ENCODE measurements around the gene MKI67. TPM values are rescaled to one million over a fixed set of nuclear protein-coding genes. Genes with fewer than 3 reads are reported as not detected.

Gene MKI67
- total RNA-seq, 1 donor: 2.5 TPM

DNA sequence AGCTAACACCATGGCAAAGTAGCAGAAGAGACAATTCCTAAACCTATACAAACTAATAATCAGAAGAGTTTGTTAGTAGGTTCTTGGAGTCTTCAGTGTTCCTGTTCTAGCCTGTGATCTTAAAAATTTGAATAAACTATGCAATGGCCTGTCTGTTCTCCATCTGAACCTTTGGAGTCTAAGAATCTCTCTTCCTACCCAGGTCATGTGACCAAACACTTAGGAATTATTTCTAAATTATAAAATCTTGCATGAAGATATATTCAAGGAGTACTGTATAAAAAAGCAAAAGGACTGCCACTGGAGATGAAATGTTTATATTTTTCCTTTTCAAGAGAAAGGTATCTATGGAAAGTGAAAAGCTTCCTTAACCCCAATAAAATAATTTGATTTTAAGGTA, 2.4 kb downstream of the MKI67 start:
- TF ChIP-seq, protein P1, sequence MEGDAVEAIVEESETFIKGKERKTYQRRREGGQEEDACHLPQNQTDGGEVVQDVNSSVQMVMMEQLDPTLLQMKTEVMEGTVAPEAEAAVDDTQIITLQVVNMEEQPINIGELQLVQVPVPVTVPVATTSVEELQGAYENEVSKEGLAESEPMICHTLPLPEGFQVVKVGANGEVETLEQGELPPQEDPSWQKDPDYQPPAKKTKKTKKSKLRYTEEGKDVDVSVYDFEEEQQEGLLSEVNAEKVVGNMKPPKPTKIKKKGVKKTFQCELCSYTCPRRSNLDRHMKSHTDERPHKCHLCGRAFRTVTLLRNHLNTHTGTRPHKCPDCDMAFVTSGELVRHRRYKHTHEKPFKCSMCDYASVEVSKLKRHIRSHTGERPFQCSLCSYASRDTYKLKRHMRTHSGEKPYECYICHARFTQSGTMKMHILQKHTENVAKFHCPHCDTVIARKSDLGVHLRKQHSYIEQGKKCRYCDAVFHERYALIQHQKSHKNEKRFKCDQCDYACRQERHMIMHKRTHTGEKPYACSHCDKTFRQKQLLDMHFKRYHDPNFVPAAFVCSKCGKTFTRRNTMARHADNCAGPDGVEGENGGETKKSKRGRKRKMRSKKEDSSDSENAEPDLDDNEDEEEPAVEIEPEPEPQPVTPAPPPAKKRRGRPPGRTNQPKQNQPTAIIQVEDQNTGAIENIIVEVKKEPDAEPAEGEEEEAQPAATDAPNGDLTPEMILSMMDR (IDR thresholded peaks at IDR 0.05; ENCODE audit: extremely low read depth, low read depth, low read length): no peak
- Histone ChIP-seq H3K9me3 (ENCODE audit: low read depth, low read length) (no peaks in the 10 kb centered on the region), H2AFZ (ENCODE audit: low read length) (peak overlapping the region; percentile 61), H3K4me1 (ENCODE audit: insufficient read depth, low read length) (peaks cover 21% of the 10 kb centered on the region), H3K27me3 (ENCODE audit: insufficient read depth, low read length) (no peaks in the 10 kb centered on the region), H3K36me3 (ENCODE audit: insufficient read depth, low read length) (peaks cover 5% of the 10 kb centered on the region), H4K20me1 (ENCODE audit: insufficient read depth, low read length) (no peaks in the 10 kb centered on the region), H3K79me2 (ENCODE audit: insufficient read depth, low read length) (peaks cover 65% of the 10 kb centered on the region), H3K4me2 (ENCODE audit: insufficient read depth, low read length) (peak overlapping the region; percentile 76), H3K4me3 (ENCODE audit: insufficient read depth, low read length) (peak overlapping the region; percentile 85), H3K27ac (ENCODE audit: low read depth, low read length) (no peak overlapping the region)
- no peak for DNase-seq (ENCODE audit: insufficient read length, low spot score, missing footprints)

DNA sequence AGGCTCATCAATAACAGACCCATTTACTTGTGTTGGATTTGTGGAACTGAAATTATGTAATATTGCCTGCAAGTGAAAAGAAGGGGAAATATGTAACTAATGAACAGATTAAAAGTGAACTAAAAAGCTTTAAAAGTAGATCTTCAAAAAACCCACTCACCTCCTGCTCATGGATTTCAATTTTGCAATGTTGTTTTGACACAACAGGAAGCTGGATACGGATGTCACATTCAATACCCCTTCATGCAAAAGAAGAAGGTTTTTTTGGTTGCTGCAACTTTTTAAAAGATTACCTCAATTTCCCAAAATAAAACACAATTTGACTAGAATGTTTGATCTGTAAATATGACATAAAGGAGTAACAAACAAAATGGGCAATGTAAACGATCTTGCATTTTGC, 3.3 kb downstream of the MKI67 start:
- Histone ChIP-seq H3K27me3 (ENCODE audit: insufficient read depth, low read length) (no peaks in the 10 kb centered on the region), H3K4me3 (ENCODE audit: insufficient read depth, low read length) (no peak overlapping the region), H3K79me2 (ENCODE audit: insufficient read depth, low read length) (peaks cover 71% of the 10 kb centered on the region), H3K36me3 (ENCODE audit: insufficient read depth, low read length) (peaks cover 5% of the 10 kb centered on the region), H4K20me1 (ENCODE audit: insufficient read depth, low read length) (no peaks in the 10 kb centered on the region), H3K4me1 (ENCODE audit: insufficient read depth, low read length) (peaks cover 21% of the 10 kb centered on the region), H3K4me2 (ENCODE audit: insufficient read depth, low read length) (no peak overlapping the region), H2AFZ (ENCODE audit: low read length) (peak overlapping the region; percentile 55), H3K27ac (ENCODE audit: low read depth, low read length) (no peak overlapping the region), H3K9me3 (ENCODE audit: low read depth, low read length) (no peaks in the 10 kb centered on the region)
- TF ChIP-seq, protein P1 (IDR thresholded peaks at IDR 0.05; ENCODE audit: extremely low read depth, low read depth, low read length): no peak
- DNase-seq (ENCODE audit: insufficient read length, low spot score, missing footprints): no peak

DNA sequence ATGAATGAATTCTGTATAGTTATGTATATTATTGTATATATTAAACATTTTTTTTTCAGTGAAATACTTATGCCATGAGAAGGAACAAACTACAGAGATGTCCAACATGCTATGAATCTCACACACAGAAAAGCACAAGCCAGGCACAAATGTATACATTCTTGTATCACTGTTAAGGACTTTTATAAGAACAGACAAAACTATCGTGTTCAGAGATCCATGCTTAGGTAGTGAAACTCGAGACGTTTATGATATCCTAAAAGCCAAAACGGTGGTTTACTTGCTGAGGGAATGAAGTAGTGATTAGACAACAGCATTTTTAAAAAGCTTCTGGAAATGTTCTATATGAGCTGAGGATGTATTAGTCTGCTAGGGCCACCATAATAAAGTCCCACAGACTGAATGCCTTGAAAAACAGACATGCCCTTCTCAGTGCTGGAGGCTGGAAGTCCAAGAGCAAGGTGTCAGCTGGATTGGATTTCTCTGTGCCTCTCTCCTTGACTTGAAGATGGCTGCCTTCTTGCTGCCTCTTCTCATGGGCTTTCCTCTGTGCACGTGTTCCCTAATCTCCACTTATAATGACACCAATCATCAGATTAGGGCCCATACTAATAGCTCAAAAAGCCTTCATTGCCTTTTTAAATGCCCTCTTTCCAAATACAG, 4.3 kb downstream of the MKI67 start:
- Histone ChIP-seq H3K4me3 (ENCODE audit: insufficient read depth, low read length) (no peak overlapping the region), H3K27me3 (ENCODE audit: insufficient read depth, low read length) (no peaks in the 10 kb centered on the region), H3K79me2 (ENCODE audit: insufficient read depth, low read length) (peaks cover 78% of the 10 kb centered on the region), H3K9me3 (ENCODE audit: low read depth, low read length) (no peaks in the 10 kb centered on the region), H2AFZ (ENCODE audit: low read length) (peak overlapping the region; percentile 88), H3K36me3 (ENCODE audit: insufficient read depth, low read length) (peaks cover 5% of the 10 kb centered on the region), H3K4me1 (ENCODE audit: insufficient read depth, low read length) (peaks cover 21% of the 10 kb centered on the region), H4K20me1 (ENCODE audit: insufficient read depth, low read length) (no peaks in the 10 kb centered on the region), H3K27ac (ENCODE audit: low read depth, low read length) (no peak overlapping the region), H3K4me2 (ENCODE audit: insufficient read depth, low read length) (no peak overlapping the region)
- no peak for DNase-seq (ENCODE audit: insufficient read length, low spot score, missing footprints)
- TF ChIP-seq, protein P1 (IDR thresholded peaks at IDR 0.05; ENCODE audit: extremely low read depth, low read depth, low read length): no peak

DNA sequence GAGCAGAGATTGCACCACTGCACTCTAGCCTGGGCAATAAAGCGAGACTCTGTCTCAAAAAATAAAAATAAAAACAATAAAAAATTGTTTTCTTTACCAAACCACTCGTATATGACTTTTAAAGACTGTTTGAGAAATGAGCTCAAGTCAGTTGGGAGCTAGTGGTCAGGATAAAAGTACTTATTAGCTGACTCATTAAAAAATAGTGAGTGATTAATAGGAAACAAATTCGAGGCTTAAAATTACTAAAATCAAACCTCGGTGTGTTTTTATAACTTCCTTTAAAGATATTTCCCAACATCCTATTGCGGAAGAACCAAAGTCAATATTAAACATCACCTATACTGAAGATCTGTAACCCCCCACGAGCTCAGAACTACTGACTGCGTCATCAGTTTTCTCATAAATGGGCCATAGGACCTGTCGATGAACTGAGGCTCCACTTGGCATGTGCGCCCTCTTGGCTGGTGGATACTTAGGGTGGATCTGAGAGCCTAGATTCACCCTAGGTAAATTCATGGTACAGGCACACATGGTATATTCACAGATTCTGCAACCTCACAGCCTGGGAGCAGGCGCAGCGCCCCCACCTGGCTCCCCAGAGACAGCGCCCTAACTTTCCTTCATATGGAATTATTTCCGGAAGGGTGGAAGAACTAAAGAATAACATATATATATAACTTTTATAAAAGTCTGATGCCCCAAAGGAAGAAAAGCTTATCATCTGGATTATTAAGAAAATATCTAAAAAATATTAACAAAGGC, 9.2 kb downstream of the MKI67 start:
- H3K4me1 ChIP-seq (ENCODE audit: insufficient read depth, low read length): peaks cover 3% of the 10 kb centered on the region
- DNase-seq (ENCODE audit: insufficient read length, low spot score, missing footprints): no peak
- H3K4me2 ChIP-seq (ENCODE audit: insufficient read depth, low read length): no peak overlapping the region
- H3K27ac ChIP-seq (ENCODE audit: low read depth, low read length): no peak overlapping the region
- no peaks in the 10 kb centered on the region for H4K20me1 ChIP-seq (ENCODE audit: insufficient read depth, low read length)
- TF ChIP-seq, protein P1 (IDR thresholded peaks at IDR 0.05; ENCODE audit: extremely low read depth, low read depth, low read length): peak; percentile 31
- no peak overlapping the region for H2AFZ ChIP-seq (ENCODE audit: low read length)
- no peak overlapping the region for H3K4me3 ChIP-seq (ENCODE audit: insufficient read depth, low read length)
- peaks cover 38% of the 10 kb centered on the region for H3K36me3 ChIP-seq (ENCODE audit: insufficient read depth, low read length)
- peaks cover 41% of the 10 kb centered on the region for H3K79me2 ChIP-seq (ENCODE audit: insufficient read depth, low read length)
- H3K27me3 ChIP-seq (ENCODE audit: insufficient read depth, low read length): no peaks in the 10 kb centered on the region
- H3K9me3 ChIP-seq (ENCODE audit: low read depth, low read length): no peaks in the 10 kb centered on the region

Measured in osteoblast (primary cell).